ENCODE results near the gene CYP4F3.

CYP4F3 gene

GRCh38 chr19:15651791-15652190 lies 11.1 kb downstream of the CYP4F3 start:
- H3K4me3 ChIP-seq (ENCODE audit: low read depth, low read length): no peak overlapping the region
- DNase-seq (ENCODE audit: low read depth): no peak
- TF ChIP-seq, protein P1, sequence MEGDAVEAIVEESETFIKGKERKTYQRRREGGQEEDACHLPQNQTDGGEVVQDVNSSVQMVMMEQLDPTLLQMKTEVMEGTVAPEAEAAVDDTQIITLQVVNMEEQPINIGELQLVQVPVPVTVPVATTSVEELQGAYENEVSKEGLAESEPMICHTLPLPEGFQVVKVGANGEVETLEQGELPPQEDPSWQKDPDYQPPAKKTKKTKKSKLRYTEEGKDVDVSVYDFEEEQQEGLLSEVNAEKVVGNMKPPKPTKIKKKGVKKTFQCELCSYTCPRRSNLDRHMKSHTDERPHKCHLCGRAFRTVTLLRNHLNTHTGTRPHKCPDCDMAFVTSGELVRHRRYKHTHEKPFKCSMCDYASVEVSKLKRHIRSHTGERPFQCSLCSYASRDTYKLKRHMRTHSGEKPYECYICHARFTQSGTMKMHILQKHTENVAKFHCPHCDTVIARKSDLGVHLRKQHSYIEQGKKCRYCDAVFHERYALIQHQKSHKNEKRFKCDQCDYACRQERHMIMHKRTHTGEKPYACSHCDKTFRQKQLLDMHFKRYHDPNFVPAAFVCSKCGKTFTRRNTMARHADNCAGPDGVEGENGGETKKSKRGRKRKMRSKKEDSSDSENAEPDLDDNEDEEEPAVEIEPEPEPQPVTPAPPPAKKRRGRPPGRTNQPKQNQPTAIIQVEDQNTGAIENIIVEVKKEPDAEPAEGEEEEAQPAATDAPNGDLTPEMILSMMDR (IDR thresholded peaks at IDR 0.05; ENCODE audit: control insufficient read depth, extremely low read depth, insufficient read depth): no peak

GRCh38 chr19:15652559-15653278 lies 12.0 kb downstream of the CYP4F3 start:
- TF ChIP-seq, protein P1 (IDR thresholded peaks at IDR 0.05; ENCODE audit: control insufficient read depth, extremely low read depth, insufficient read depth): no peak
- DNase-seq (ENCODE audit: low read depth): no peak

GRCh38 chr19:15656467-15656866 lies 15.8 kb downstream of the CYP4F3 start:
- H3K4me3 ChIP-seq (ENCODE audit: low read depth, low read length): no peak overlapping the region
- DNase-seq (ENCODE audit: low read depth): no peak
- TF ChIP-seq, protein P1 (IDR thresholded peaks at IDR 0.05; ENCODE audit: control insufficient read depth, extremely low read depth, insufficient read depth): no peak

More at GRCh38 chr19:15652559-15653278, 12.0 kb downstream of the CYP4F3 start:
- H3K4me3 ChIP-seq (ENCODE audit: low read depth, low read length): no peak overlapping the region

GRCh38 chr19:15663247-15663646 lies 22.6 kb downstream of the CYP4F3 start:
- TF ChIP-seq, protein P1 (IDR thresholded peaks at IDR 0.05; ENCODE audit: control insufficient read depth, extremely low read depth, insufficient read depth): no peak
- H3K4me3 ChIP-seq (ENCODE audit: low read depth, low read length): no peak overlapping the region
- no peak for DNase-seq (ENCODE audit: low read depth)

GRCh38 chr19:15666186-15666585 lies 25.5 kb downstream of the CYP4F3 start:
- TF ChIP-seq, protein P1 (IDR thresholded peaks at IDR 0.05; ENCODE audit: control insufficient read depth, extremely low read depth, insufficient read depth): no peak
- H3K4me3 ChIP-seq (ENCODE audit: low read depth, low read length): no peak overlapping the region
- DNase-seq (ENCODE audit: low read depth): no peak

DNA sequence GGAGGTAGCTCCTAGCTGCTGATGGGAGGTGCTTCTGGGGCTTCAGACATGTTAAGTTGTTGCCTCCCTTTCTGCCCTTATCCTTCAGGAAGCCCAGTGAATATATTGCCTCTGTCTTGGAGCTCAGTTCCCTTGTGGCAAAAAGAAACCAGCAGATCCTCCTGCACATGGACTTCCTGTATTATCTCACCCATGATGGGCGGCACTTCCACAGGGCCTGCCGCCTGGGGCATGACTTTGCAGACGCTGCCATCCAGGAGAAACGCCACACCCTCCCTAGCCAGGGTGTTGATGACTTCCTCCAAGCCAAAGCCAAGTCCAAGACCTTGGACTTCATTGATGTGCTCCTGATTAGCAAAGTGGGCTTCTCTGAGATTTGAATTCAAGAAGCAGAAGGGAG lies 26.2 kb downstream of the CYP4F3 start:
- H3K4me3 ChIP-seq (ENCODE audit: low read depth, low read length): no peak overlapping the region
- TF ChIP-seq, protein P1 (IDR thresholded peaks at IDR 0.05; ENCODE audit: control insufficient read depth, extremely low read depth, insufficient read depth): no peak
- no peak for DNase-seq (ENCODE audit: low read depth)

GRCh38 chr19:15669440-15669839 lies 28.7 kb downstream of the CYP4F3 start:
- H3K4me3 ChIP-seq (ENCODE audit: low read depth, low read length): no peak overlapping the region
- DNase-seq (ENCODE audit: low read depth): no peak
- TF ChIP-seq, protein P1 (IDR thresholded peaks at IDR 0.05; ENCODE audit: control insufficient read depth, extremely low read depth, insufficient read depth): no peak
